Uterus (tissue), 4 donors: ENCODE results near the gene MAZ. TPM values are rescaled to one million over a fixed set of nuclear protein-coding genes. Genes with fewer than 3 reads are reported as not detected.

ENCODE experiments used
- DNase-seq, 2 donors: peaks; one replicate each; pipeline ENCODE4 v3.0.0-alpha.2; 2019 to 2020
- H3K27ac ChIP-seq, 2 donors: fragments of 200-600 bp; sonication (generic); 1 replicate in 1 of 2; 2 replicates in 1 of 2; pipeline ENCODE4 v1.5.1; 2016 to 2018
- H3K27me3 ChIP-seq, 2 donors: fragments of 200-600 bp; sonication (generic); one replicate each; pipeline ENCODE4 v1.5.1; 2018 to 2019; ENCODE audit warnings: control low read depth in 1 of 2
- H3K36me3 ChIP-seq, 2 donors: fragments of 200-600 bp; sonication (generic); one replicate each; pipeline ENCODE4 v1.5.1; 2019; ENCODE audit warnings: control low read depth in 1 of 2
- H3K4me1 ChIP-seq, 2 donors: fragments of 200-600 bp; sonication (generic); one replicate each; pipeline ENCODE4 v1.5.1; 2018 to 2019; ENCODE audit warnings: control low read depth in 1 of 2
- H3K4me3 ChIP-seq, 2 donors: fragments of 200-600 bp; sonication (generic); 1 replicate in 1 of 2; 2 replicates in 1 of 2; pipeline ENCODE4 v1.5.1; 2018 to 2019; ENCODE audit warnings: mild to moderate bottlenecking in 1 of 2
- H3K9me3 ChIP-seq, 2 donors: fragments of 200-600 bp; sonication (generic); one replicate each; pipeline ENCODE4 v1.5.1; 2019; ENCODE audit warnings: control low read depth in 1 of 2
- POLR2A ChIP-seq, 2 donors: fragments of 450-650 bp; IDR thresholded peaks; one replicate each; pipeline ENCODE4 v1.6.1; 2016; ENCODE audit warnings: antibody characterized with exemption in 2 of 2, mild to moderate bottlenecking in 1 of 2, moderate library complexity in 1 of 2
- intact Hi-C: fragments of 100-400 bp; cut with DNase I; formaldehyde crosslinking; loops from one replicate; pipeline ENCODE4 v1.15.1; 2023; ENCODE audit warnings: low total_unique reads
- total RNA-seq, 4 donors: library from RNA; depleted of rRNA in 3 of 4; stranded (reverse); fragments of >200 nt in 3 of 4; gene quantifications; one replicate each; pipeline versions ENCODE4 v1.1.0 to v1.2.4, GENCODE V29; 2014 to 2023
- TF ChIP-seq, protein P1 (sequence below), 4 experiments: fragments of 200-600 bp in 2 of 4; fragments of 450-650 bp in 2 of 4; sonication (generic) in 2 of 4; IDR thresholded peaks; one replicate each; pipeline ENCODE4 v1.5.1; 2016 to 2019; ENCODE audit warnings: antibody characterized with exemption in 4 of 4, mild to moderate bottlenecking in 2 of 4, moderate library complexity in 1 of 4
- donor health status: DM: yes; HTN: yes; CAD: no.

MAZ gene
- total RNA-seq, 4 donors from 2014 or later = 32.8 to 200 (median 67.5) TPM

DNA sequence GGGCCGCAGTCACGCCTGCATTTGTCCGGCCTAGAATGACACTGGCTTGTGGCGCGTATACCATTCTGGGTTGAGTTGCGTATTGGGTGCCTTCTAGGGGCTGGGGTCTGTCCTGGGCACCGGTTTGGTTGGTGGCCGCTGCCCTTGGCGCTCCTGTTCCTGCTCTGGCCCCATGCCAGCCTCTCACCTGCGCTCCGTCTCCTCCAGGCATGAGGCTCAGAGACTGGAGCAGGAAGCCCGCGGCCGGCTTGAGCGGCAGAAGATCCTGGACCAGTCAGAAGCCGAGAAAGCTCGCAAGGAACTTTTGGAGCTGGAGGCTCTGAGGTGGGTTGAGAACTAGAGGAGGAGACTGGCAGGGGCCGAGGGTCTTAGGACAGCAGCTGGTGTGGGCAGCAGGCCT, 39.3 kb downstream of the MAZ start:
- intact Hi-C loops = no loop called here
- Histone ChIP-seq H3K36me3 (no peaks in the 10 kb centered on the region), H3K9me3 (no peaks in the 10 kb centered on the region), H3K27ac (peak overlapping the region; percentile 55 to 65), H3K4me3 (no peak overlapping the region), H3K27me3 (no peaks in the 10 kb centered on the region), H3K4me1 (no peaks in the 10 kb centered on the region)
- TF ChIP-seq, protein P1, sequence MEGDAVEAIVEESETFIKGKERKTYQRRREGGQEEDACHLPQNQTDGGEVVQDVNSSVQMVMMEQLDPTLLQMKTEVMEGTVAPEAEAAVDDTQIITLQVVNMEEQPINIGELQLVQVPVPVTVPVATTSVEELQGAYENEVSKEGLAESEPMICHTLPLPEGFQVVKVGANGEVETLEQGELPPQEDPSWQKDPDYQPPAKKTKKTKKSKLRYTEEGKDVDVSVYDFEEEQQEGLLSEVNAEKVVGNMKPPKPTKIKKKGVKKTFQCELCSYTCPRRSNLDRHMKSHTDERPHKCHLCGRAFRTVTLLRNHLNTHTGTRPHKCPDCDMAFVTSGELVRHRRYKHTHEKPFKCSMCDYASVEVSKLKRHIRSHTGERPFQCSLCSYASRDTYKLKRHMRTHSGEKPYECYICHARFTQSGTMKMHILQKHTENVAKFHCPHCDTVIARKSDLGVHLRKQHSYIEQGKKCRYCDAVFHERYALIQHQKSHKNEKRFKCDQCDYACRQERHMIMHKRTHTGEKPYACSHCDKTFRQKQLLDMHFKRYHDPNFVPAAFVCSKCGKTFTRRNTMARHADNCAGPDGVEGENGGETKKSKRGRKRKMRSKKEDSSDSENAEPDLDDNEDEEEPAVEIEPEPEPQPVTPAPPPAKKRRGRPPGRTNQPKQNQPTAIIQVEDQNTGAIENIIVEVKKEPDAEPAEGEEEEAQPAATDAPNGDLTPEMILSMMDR (IDR thresholded peaks at IDR 0.05) = no peak
- TF ChIP-seq POLR2A (IDR thresholded peaks at IDR 0.05) = no peak
- DNase-seq = no peak

DNA sequence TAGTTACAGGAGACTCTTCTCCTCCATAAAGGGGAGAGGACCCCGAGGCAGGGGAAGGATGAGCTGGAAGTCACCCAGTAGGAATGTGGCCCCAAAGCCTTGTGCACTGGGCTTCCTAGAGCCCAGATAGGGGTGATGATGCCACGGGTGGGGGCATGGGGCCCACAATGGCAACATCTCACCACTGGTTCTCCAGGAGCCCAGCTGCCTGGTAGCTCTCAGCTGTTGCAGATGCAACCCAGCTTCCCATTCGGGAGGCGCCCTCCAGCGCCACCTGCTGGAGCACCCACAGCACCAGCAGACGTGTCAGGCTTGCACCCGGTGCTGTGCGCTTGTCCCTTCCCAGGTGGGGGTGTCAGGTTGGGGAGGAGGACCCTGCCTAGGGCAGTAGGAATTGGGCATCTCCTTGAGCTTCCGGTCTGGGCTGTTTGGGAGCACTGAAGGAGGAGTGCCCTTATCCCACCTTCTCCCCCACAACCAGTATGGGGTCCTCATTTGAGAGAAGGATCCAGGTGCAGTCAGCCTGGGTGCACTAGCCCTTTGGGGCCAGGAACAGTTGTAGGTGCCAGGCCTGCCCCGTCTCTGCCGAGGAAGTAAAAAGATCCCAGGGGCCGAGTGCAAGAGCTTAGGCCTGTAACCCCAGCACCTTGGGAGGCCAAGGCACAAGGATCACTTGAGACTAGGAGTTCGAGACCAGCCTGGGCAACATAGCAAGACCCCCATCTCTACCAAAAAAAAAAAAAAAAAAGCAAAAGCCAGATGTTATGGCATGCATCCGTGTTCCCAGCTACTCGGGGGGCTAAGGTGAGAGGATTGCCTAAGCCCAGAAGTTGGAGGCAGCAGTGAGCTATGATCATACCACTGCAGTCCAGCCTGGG, 42.3 kb downstream of the MAZ start:
- intact Hi-C loops = no loop called here
- Histone ChIP-seq H3K9me3 (no peaks in the 10 kb centered on the region), H3K4me3 (no peak overlapping the region), H3K4me1 (no peaks in the 10 kb centered on the region), H3K27me3 (no peaks in the 10 kb centered on the region), H3K27ac (peak overlapping the region; percentile 27 to 60), H3K36me3 (no peaks in the 10 kb centered on the region)
- DNase-seq = peak; percentile 70 to 72
- TF ChIP-seq POLR2A (IDR thresholded peaks at IDR 0.05) = no peak
- TF ChIP-seq, protein P1 (IDR thresholded peaks at IDR 0.05) = peak; percentile 72 to 83 (median 80)

DNA sequence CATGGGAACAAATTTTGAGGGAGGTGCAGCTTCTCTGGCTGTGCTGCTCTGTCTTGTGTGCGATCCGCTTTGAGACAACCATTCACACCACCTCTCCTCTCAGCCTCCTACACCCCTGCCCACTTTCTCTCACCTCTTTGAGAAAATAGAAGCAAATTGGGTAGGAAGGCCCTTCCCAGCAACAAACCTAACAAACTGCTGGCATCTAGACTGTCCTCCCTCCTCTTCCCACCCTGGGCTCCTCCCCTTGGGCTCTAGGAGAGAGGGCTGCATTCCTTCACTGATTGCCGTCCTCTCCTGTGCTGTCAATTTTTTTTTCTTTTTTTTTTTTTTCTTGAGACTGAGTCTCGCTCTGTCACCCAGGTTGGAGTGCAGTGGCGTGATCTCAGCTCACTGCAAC, 43.2 kb downstream of the MAZ start:
- intact Hi-C loops = no loop called here
- Histone ChIP-seq H3K9me3 (no peaks in the 10 kb centered on the region), H3K27me3 (no peaks in the 10 kb centered on the region), H3K36me3 (no peaks in the 10 kb centered on the region), H3K4me1 (no peaks in the 10 kb centered on the region), H3K4me3 (no peak overlapping the region), H3K27ac (peak overlapping the region; percentile 27 to 60)
- TF ChIP-seq, protein P1 (IDR thresholded peaks at IDR 0.05) = no peak
- TF ChIP-seq POLR2A (IDR thresholded peaks at IDR 0.05) = no peak
- no peak for DNase-seq

DNA sequence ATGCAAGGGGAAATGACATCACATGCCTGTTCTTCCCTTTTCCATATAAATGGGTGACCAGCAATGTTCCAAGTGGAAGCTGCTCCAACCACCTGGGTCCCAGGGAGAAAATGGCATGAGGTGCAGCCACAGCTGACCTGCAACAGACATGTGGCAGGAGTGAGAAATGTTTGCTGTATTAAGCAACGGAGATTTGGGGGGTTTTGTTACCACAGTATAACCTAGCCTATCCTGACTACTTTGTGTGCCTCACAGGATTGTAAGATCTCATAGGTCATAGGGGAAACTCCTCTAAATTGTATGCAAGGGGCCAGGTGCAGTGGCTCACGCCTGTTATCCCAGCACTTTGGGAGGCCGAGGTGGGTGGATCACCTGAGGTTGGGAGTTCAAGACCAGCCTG, 44.7 kb downstream of the MAZ start:
- TF ChIP-seq POLR2A (IDR thresholded peaks at IDR 0.05) = no peak
- TF ChIP-seq, protein P1 (IDR thresholded peaks at IDR 0.05) = no peak
- H3K4me1 ChIP-seq = no peaks in the 10 kb centered on the region
- H3K9me3 ChIP-seq = no peaks in the 10 kb centered on the region
- intact Hi-C loops = no loop called here
- H3K36me3 ChIP-seq = no peaks in the 10 kb centered on the region
- H3K27ac ChIP-seq = no peak overlapping the region
- DNase-seq = no peak
- H3K27me3 ChIP-seq = no peaks in the 10 kb centered on the region
- H3K4me3 ChIP-seq = no peak overlapping the region

DNA sequence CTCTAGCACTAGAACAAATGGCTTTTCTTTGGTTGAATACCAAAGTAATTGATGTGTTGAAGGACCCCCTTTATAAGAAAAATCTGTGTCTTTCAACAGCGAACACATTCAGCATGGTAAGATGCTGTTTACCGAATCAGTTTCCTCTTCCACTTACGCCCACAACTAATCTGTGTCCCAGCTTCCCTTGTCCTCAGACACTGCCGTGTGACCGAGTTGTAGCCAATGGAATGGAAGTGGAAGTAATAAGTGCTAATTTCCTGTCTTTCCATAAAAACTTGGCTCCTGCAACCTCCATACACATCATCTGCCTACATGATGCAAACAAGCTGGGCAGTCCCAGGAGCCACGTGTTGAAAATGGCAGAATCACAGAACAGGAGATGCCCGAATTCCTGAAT, 46.3 kb downstream of the MAZ start:
- H3K36me3 ChIP-seq = no peaks in the 10 kb centered on the region
- H3K4me3 ChIP-seq = no peak overlapping the region
- TF ChIP-seq, protein P1 (IDR thresholded peaks at IDR 0.05) = no peak
- TF ChIP-seq POLR2A (IDR thresholded peaks at IDR 0.05) = no peak
- no peaks in the 10 kb centered on the region for H3K9me3 ChIP-seq
- DNase-seq = no peak
- peak overlapping the region in 1 of 2 donors; percentile 17 for H3K27ac ChIP-seq
- no peaks in the 10 kb centered on the region for H3K27me3 ChIP-seq
- intact Hi-C loops = no loop called here
- no peaks in the 10 kb centered on the region for H3K4me1 ChIP-seq
